OCI-LY7 (cell line): ENCODE data around the gene KRT38. TPM values are rescaled to one million over a fixed set of nuclear protein-coding genes. Genes with fewer than 3 reads are reported as not detected.
"Not testable (repeated sequence)": the region's sequence is repeated elsewhere in the genome, so short reads cannot be mapped to it uniquely, and the experiment has no call there.

Experiments used
- BruUV-seq: library from RNA; stranded (reverse); fragments of 400-500 nt; replicated peaks from 2 replicates; lab custom pipeline; 2021; lab: Mats Ljungman, UMichigan
- CTCF ChIA-PET: fragments of 300-600 bp; sonication (Branson Sonifier 250); formaldehyde crosslinking; loops from one replicate; lab custom pipeline; 2022; ENCODE audit warnings: antibody characterized with exemption; ENCODE audit not compliant: unreplicated experiment; lab: Charles Lee
- POLR2A ChIA-PET: fragments of 300-600 bp; sonication (Branson Sonifier 250); formaldehyde crosslinking; loops from one replicate; lab custom pipeline; 2022; ENCODE audit warnings: antibody characterized with exemption; lab: Charles Lee
- DNase-seq: peaks from one replicate; pipeline ENCODE4 v3.0.0-alpha.2; 2015; ENCODE audit warnings: low spot score
- H2AFZ ChIP-seq: fragments of 200-600 bp; sonication (generic), shearing (Covaris generic); 2 replicates; pipeline ENCODE4 v1.6.1; 2014; ENCODE audit warnings: mild to moderate bottlenecking, antibody characterized with exemption, low read length, moderate library complexity
- H3K27ac ChIP-seq: fragments of 200-600 bp; sonication (generic); 2 replicates; pipeline ENCODE4 v1.5.1; 2014; ENCODE audit warnings: mixed run types, low read depth, mild to moderate bottlenecking, moderate library complexity, low read length, inconsistent platforms; ENCODE audit not compliant: poor library complexity, severe bottlenecking
- H3K36me3 ChIP-seq: fragments of 200-600 bp; sonication (generic); 2 replicates; pipeline ENCODE4 v1.6.1; 2014; ENCODE audit warnings: mild to moderate bottlenecking, antibody characterized with exemption, low read length, moderate library complexity, mixed read lengths; ENCODE audit not compliant: insufficient read depth
- H3K4me1 ChIP-seq: fragments of 200-600 bp; sonication (generic); 2 replicates; pipeline ENCODE4 v1.5.1; 2014; ENCODE audit warnings: mild to moderate bottlenecking, low read length; ENCODE audit not compliant: insufficient read depth, poor library complexity, severe bottlenecking
- H3K4me2 ChIP-seq: fragments of 200-600 bp; sonication (generic); 2 replicates; pipeline ENCODE4 v1.6.1; 2014; ENCODE audit warnings: mild to moderate bottlenecking, low read length
- H3K4me3 ChIP-seq: fragments of 200-600 bp; sonication (generic); 2 replicates; pipeline ENCODE4 v1.5.1; 2014; ENCODE audit warnings: mild to moderate bottlenecking, low read depth, low read length; ENCODE audit not compliant: poor library complexity, severe bottlenecking
- H3K79me2 ChIP-seq: fragments of 200-600 bp; sonication (generic); 2 replicates; pipeline ENCODE4 v1.6.1; 2016; ENCODE audit warnings: low read depth, mild to moderate bottlenecking, low read length, moderate library complexity, mixed read lengths; ENCODE audit not compliant: insufficient read depth
- H3K9me2 ChIP-seq: fragments of 200-600 bp; sonication (generic); 2 replicates; pipeline ENCODE4 v1.6.1; 2016; ENCODE audit warnings: mild to moderate bottlenecking, low read length, mixed read lengths; ENCODE audit not compliant: insufficient read depth
- H3K9me3 ChIP-seq: fragments of 200-600 bp; sonication (generic); 2 replicates; pipeline ENCODE4 v1.6.1; 2014; ENCODE audit warnings: mild to moderate bottlenecking, mixed run types, low read length, mixed read lengths
- H4K20me1 ChIP-seq: fragments of 200-600 bp; sonication (generic); 2 replicates; pipeline ENCODE4 v1.6.1; 2014; ENCODE audit warnings: mild to moderate bottlenecking, antibody characterized with exemption, low read length, moderate library complexity, mixed read lengths; ENCODE audit not compliant: insufficient read depth
- EZH2phosphoT487 ChIP-seq: fragments of 200-600 bp; sonication (generic); IDR thresholded peaks from 2 replicates; pipeline ENCODE4 v1.6.1; 2018; ENCODE audit warnings: low read depth, borderline replicate concordance, mild to moderate bottlenecking, mixed run types, antibody characterized with exemption, low read length, moderate library complexity, mixed read lengths
- intact Hi-C: fragments of 100-400 bp; cut with micrococcal nuclease; formaldehyde crosslinking; loops from one replicate; pipeline ENCODE4 v1.10.0; 2022; ENCODE audit not compliant: unreplicated experiment
- total RNA-seq, 2 experiments: library from RNA; depleted of rRNA in 1 of 2; stranded (reverse); fragments of >200 nt in 1 of 2; shearing (Covaris generic) in 1 of 2; gene quantifications; 2 replicates each; pipeline ENCODE4 v1.2.3, GENCODE V29; 2014 to 2022
- TF ChIP-seq, protein P1 (sequence below): fragments of 200-600 bp; sonication (generic); conservative IDR thresholded peaks from 2 replicates; pipeline ENCODE4 v1.5.1; 2014; ENCODE audit warnings: mild to moderate bottlenecking, antibody characterized with exemption, low read length, moderate library complexity, mixed read lengths

KRT38 gene
- total RNA-seq, 2 experiments from 2014 or later = not detected

- CTCF ChIA-PET = no interaction called here
Observed at GRCh38 chr17:41396996-41397660, 43.7 kb downstream of the KRT38 start, which contains the start of gene KRT31. Gene KRT31 (minus strand): TSS chr17:41397608. CDS start chr17:41397539, 69 bp downstream.

DNA sequence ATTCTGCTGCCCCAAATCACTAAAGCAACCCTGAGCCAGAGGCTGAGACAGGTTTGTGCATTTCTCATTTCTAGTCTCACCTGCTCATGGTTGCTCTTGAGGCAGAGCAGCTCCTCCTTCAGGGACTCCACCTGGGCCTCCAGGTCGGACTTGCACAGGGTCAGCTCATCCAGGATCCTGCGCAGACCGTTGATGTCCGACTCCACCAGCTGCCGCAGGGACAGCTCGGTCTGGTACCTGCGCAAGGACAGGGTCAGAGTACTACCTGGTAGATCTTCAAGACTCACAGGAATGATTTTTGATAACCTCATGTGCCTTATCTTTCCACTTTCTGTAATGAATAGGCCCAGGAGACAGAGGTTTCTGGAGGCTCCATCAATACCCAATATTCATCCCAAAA, 44.4 kb downstream of the KRT38 start:
- H4K20me1 ChIP-seq = no peaks in the 10 kb centered on the region
- ChIA-PET POLR2A (no interaction called here), CTCF (no interaction called here)
- no TSS peak for BruUV-seq
- H3K79me2 ChIP-seq = no peaks in the 10 kb centered on the region
- H3K9me3 ChIP-seq = no peaks in the 10 kb centered on the region
- no peak for DNase-seq
- no peaks in the 10 kb centered on the region for H3K4me1 ChIP-seq
- H2AFZ ChIP-seq = no peak overlapping the region
- no peak overlapping the region for H3K4me3 ChIP-seq
- H3K36me3 ChIP-seq = no peaks in the 10 kb centered on the region
- TF ChIP-seq EZH2phosphoT487 = no peak
- TF ChIP-seq, protein P1, sequence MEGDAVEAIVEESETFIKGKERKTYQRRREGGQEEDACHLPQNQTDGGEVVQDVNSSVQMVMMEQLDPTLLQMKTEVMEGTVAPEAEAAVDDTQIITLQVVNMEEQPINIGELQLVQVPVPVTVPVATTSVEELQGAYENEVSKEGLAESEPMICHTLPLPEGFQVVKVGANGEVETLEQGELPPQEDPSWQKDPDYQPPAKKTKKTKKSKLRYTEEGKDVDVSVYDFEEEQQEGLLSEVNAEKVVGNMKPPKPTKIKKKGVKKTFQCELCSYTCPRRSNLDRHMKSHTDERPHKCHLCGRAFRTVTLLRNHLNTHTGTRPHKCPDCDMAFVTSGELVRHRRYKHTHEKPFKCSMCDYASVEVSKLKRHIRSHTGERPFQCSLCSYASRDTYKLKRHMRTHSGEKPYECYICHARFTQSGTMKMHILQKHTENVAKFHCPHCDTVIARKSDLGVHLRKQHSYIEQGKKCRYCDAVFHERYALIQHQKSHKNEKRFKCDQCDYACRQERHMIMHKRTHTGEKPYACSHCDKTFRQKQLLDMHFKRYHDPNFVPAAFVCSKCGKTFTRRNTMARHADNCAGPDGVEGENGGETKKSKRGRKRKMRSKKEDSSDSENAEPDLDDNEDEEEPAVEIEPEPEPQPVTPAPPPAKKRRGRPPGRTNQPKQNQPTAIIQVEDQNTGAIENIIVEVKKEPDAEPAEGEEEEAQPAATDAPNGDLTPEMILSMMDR = no peak
- H3K9me2 ChIP-seq = no peaks in the 10 kb centered on the region
- intact Hi-C loops = no loop called here
- no peak overlapping the region for H3K4me2 ChIP-seq
- no peak overlapping the region for H3K27ac ChIP-seq

More at GRCh38 chr17:41396996-41397660, 43.7 kb downstream of the KRT38 start, which contains the start of gene KRT31:
- no peak within 1 kb of the TSS for H2AFZ ChIP-seq
- no peak for TF ChIP-seq EZH2phosphoT487
- TF ChIP-seq, protein P1 = no peak
- BruUV-seq = no TSS peak
- no peak within 1 kb of the TSS for H3K27ac ChIP-seq
- H4K20me1 ChIP-seq = no peaks in the 10 kb centered on the region
- H3K4me1 ChIP-seq = no peaks in the 10 kb centered on the region
- no peak within 1 kb of the TSS for H3K4me2 ChIP-seq
- H3K79me2 ChIP-seq = no peaks in the 10 kb centered on the region
- H3K9me2 ChIP-seq = no peaks in the 10 kb centered on the region
- H3K36me3 ChIP-seq = no peaks in the 10 kb centered on the region
- H3K9me3 ChIP-seq = no peaks in the 10 kb centered on the region
- DNase-seq = no peak
- H3K4me3 ChIP-seq = no peak within 1 kb of the TSS
- POLR2A ChIA-PET = no interaction called here
- intact Hi-C loops = no loop called here

DNA sequence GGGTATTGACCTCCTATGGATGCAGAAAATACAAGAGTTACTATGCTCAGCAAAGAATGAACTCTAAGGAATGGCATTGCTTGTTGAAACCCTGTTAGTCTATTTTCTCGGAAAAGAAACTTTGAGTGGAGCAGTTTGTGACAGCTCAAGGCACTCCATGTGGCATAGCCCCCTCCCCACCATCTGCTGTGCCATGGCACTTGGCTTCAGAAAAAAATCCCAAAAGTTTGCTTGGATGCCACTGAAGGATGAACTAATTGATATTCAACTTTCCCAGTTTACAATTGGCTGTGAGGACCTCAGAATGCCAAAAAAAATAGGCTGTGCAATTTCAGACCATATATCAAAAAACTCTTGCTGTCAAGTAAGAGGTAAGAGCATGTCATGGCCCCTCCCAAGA, 45.2 kb downstream of the KRT38 start:
- TF ChIP-seq EZH2phosphoT487 = no peak
- TF ChIP-seq, protein P1 = no peak
- Histone ChIP-seq H3K9me3 (no peaks in the 10 kb centered on the region), H3K4me3 (no peak overlapping the region), H3K4me2 (no peak overlapping the region), H2AFZ (no peak overlapping the region), H3K27ac (no peak overlapping the region), H4K20me1 (no peaks in the 10 kb centered on the region), H3K4me1 (no peaks in the 10 kb centered on the region), H3K79me2 (no peaks in the 10 kb centered on the region), H3K9me2 (no peaks in the 10 kb centered on the region), H3K36me3 (no peaks in the 10 kb centered on the region)
- no peak for DNase-seq
- intact Hi-C loops = no loop called here
- POLR2A ChIA-PET = no interaction called here
- BruUV-seq = no TSS peak
- CTCF ChIA-PET = no interaction called here

DNA sequence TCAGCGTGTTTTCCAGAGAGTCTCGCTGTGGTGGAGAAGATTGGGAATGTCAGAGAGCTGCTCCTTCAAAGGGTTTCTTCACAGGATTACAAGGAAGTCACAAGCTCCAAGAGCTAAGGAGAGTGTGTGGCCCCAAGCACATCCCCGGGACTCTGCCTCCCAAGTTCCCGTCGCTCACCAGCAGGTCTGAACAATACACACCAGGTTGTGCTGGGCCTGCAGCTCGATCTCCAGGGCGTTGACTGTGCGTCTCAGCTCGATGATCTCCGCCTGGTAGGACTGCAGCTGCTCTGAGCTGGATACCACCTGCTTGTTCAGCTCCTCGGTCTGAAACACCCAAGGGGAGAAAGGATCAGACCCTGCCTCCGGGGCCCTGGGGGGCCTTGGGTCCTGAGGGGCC, 45.7 kb downstream of the KRT38 start:
- H3K9me2 ChIP-seq, H3K79me2 ChIP-seq, H4K20me1 ChIP-seq, CTCF ChIA-PET, H3K4me3 ChIP-seq, H3K36me3 ChIP-seq, DNase-seq, intact Hi-C loops, H3K4me1 ChIP-seq, H2AFZ ChIP-seq, POLR2A ChIA-PET, H3K4me2 ChIP-seq, BruUV-seq, H3K27ac ChIP-seq, H3K9me3 ChIP-seq: not testable (repeated sequence)
